SK-N-SH (cell line): Measurements from ENCODE around the gene TXN2. TPM values are rescaled to one million over a fixed set of nuclear protein-coding genes. Genes with fewer than 3 reads are reported as not detected.

Source experiments
- CHD2 ChIP-seq: fragments of 150-350 bp; IDR thresholded peaks from 2 replicates; pipeline ENCODE4 v1.6.1; 2018; ENCODE audit warnings: low read length; ENCODE audit not compliant: partially characterized antibody
- CTCF ChIP-seq: fragments of 200-600 bp; sonication (generic); IDR thresholded peaks from 2 replicates; pipeline ENCODE4 v1.6.1; 2017; ENCODE audit warnings: antibody characterized with exemption, mild to moderate bottlenecking, moderate library complexity
- EP300 ChIP-seq, 2 experiments: IDR thresholded peaks; 2 replicates each; pipeline versions ENCODE4 v1.4.0 to v1.6.1; 2012; ENCODE audit warnings: borderline replicate concordance in 1 of 2, low read depth in 1 of 2, low read length in 1 of 2
- EZH2phosphoT487 ChIP-seq: fragments of 200-600 bp; sonication (generic); IDR thresholded peaks from 2 replicates; pipeline ENCODE4 v1.6.1; 2017; ENCODE audit warnings: low read depth, mixed run types, mild to moderate bottlenecking, antibody characterized with exemption, moderate library complexity, borderline replicate concordance
- FOSL2 ChIP-seq: IDR thresholded peaks from 2 replicates; pipeline ENCODE4 v1.4.0; 2012; ENCODE audit warnings: low read depth, mild to moderate bottlenecking, moderate library complexity, borderline replicate concordance
- GATA2 ChIP-seq: sonication (generic); formaldehyde crosslinking; IDR thresholded peaks from 2 replicates; pipeline ENCODE4 v1.5.0; 2020; ENCODE audit warnings: mild to moderate bottlenecking, missing genetic modification reagents
- JUND ChIP-seq: IDR thresholded peaks from 2 replicates; pipeline ENCODE4 v1.4.0; 2012
- MXI1 ChIP-seq: IDR thresholded peaks from 2 replicates; pipeline ENCODE4 v1.6.1; 2012; ENCODE audit warnings: mild to moderate bottlenecking, low read depth, low read length, improper control_type of control experiment
- NFIC ChIP-seq: IDR thresholded peaks from 2 replicates; pipeline ENCODE4 v1.4.0; 2012; ENCODE audit warnings: borderline replicate concordance
- PBX3 ChIP-seq: IDR thresholded peaks from 2 replicates; pipeline ENCODE4; 2012
- RAD21 ChIP-seq: IDR thresholded peaks from 2 replicates; pipeline ENCODE4 v1.6.1; 2012; ENCODE audit warnings: mild to moderate bottlenecking, low read length
- RXRA ChIP-seq: IDR thresholded peaks from 2 replicates; pipeline ENCODE4 v1.4.0; 2012; ENCODE audit warnings: low read depth, mild to moderate bottlenecking, borderline replicate concordance
- SIN3A ChIP-seq: IDR thresholded peaks from 2 replicates; pipeline ENCODE4 v1.6.1; 2012; ENCODE audit warnings: low read depth, mild to moderate bottlenecking, low read length, moderate library complexity, borderline replicate concordance
- SMC3 ChIP-seq: IDR thresholded peaks from 2 replicates; pipeline ENCODE4 v1.6.1; 2012; ENCODE audit warnings: low read depth, low read length, improper control_type of control experiment
- TAF1 ChIP-seq: IDR thresholded peaks from 2 replicates; pipeline ENCODE4 v1.6.1; 2012; ENCODE audit warnings: low read depth, mild to moderate bottlenecking, low read length, moderate library complexity, borderline replicate concordance
- TCF12 ChIP-seq: IDR thresholded peaks from 2 replicates; pipeline ENCODE4 v1.4.0; 2012
- TEAD4 ChIP-seq: IDR thresholded peaks from 2 replicates; pipeline ENCODE4 v1.4.0; 2012; ENCODE audit warnings: mild to moderate bottlenecking, borderline replicate concordance; ENCODE audit not compliant: insufficient read depth
- USF1 ChIP-seq: IDR thresholded peaks from 2 replicates; pipeline ENCODE4 v1.4.0; 2012; ENCODE audit warnings: low read depth, borderline replicate concordance
- USF2 ChIP-seq: fragments of 150-350 bp; IDR thresholded peaks from 2 replicates; pipeline ENCODE4 v1.6.1; 2017; ENCODE audit warnings: antibody characterized with exemption, low read length, low read depth, borderline replicate concordance
- YY1 ChIP-seq: IDR thresholded peaks from 2 replicates; pipeline ENCODE4 v1.4.0; 2012; ENCODE audit warnings: low read depth, mild to moderate bottlenecking
- ZBTB33 ChIP-seq: IDR thresholded peaks from 2 replicates; pipeline ENCODE4 v1.4.0; 2012; ENCODE audit warnings: low read depth, borderline replicate concordance
- polyA plus RNA-seq, 3 experiments: library from polyadenylated mRNA; depleted of rRNA; stranded (reverse); fragments of >200 nt; gene quantifications; 2 replicates each; pipeline ENCODE4 v1.2.3, GENCODE V29; 2012

The TXN2 gene
- polyA plus RNA-seq, 1 of the 3 experiments (the other 2 are of a cell fraction), result 251 TPM

- TF ChIP-seq USF2 (no peak), CHD2 (no peak), RXRA (no peak; the same call in 1 of the 2 replicates), SMC3 (no peak), USF1 (no peak), JUND (peak; percentile 78; the same call in 1 of the 2 replicates), TEAD4 (peak; percentile 89), RAD21 (no peak), TAF1 (no peak; the same call in 1 of the 2 replicates), GATA2 (CRISPR knock-in tag) (no peak), CTCF (no peak), TCF12 (peak; percentile 71; the same call in 1 of the 2 replicates), PBX3 (no peak), SIN3A (no peak), EP300 (IDR thresholded peaks at IDR 0.05; ENCODE audit: borderline replicate concordance in 1 of 2, low read depth in 1 of 2, low read length in 1 of 2) (no peak), FOSL2 (peak; percentile 74; the same call in 1 of the 2 replicates), EZH2phosphoT487 (no peak), MXI1 (no peak), ZBTB33 (no peak), YY1 (no peak), NFIC (peak; percentile 52; the same call in 1 of the 2 replicates)
These were observed 19.5 kb downstream of the TXN2 start (continued) for GRCh38 chr22:36461665-36462649.
